ENCODE measurements around the gene AMER2. TPM values are rescaled to one million over a fixed set of nuclear protein-coding genes. Genes with fewer than 3 reads are reported as not detected.

AMER2 gene
- total RNA-seq, 2 donors from 2014 or later = 0.18 to 0.34 TPM

DNA sequence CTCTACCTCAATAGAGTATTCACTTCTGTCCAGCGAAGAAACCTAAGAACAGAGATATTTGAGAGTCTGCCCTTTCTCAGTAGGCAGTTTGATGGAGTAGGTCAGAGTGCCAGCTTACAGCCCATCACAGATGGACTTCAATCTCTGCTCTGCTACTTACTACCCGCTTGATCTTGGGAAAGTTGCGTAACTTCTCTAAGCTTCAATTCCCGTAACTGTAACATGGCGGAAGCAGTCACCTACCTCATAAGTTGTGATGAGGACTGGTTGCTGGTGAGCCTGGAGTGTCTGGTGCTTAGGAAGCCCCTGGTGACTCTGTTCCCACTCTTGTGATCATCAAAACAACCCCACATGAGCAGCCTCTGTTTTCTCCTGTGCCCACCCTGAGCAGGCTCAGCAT lies 31.0 kb downstream of the AMER2 start:
- 79% methylated on average over 5 of the region's 5 CpGs for WGBS

DNA sequence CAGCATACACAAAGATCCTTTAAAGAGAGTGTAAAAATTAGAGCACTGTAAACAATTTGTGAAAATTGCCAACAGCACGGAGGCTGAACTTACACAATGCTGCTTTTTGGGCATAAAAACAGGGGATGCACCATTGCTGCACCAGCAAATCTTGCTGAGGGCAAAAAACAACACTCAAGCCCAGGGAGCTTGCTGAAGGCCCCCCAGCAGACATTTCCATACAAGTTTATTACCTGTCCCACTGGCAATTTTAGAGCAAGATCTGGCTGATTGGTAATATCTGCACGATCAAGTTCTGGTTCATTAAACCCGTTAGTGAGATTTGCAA lies 34.3 kb downstream of the AMER2 start:
- TF ChIP-seq POLR2AphosphoS5 (IDR thresholded peaks at IDR 0.05) = no peak
- intact Hi-C loops (cut with DNase I) = no loop called here
- WGBS = 59% methylated on average over 3 of the region's 3 CpGs
- H3K9me3 ChIP-seq = no peaks in the 10 kb centered on the region
- no peak for DNase-seq (ENCODE audit: low spot score)
- no peak overlapping the region for H3K4me3 ChIP-seq
- H3K27ac ChIP-seq = no peak overlapping the region
- no peaks in the 10 kb centered on the region for H3K36me3 ChIP-seq
- no peaks in the 10 kb centered on the region for H3K4me1 ChIP-seq (replicated peaks)
- no peaks in the 10 kb centered on the region for H3K27me3 ChIP-seq (replicated peaks; ENCODE audit: insufficient read depth)

More for the DNA sequence above, 31.0 kb downstream of the AMER2 start:
- Histone ChIP-seq H3K4me1 (replicated peaks) (no peaks in the 10 kb centered on the region), H3K36me3 (no peaks in the 10 kb centered on the region), H3K27ac (no peak overlapping the region), H3K9me3 (no peaks in the 10 kb centered on the region), H3K4me3 (no peak overlapping the region), H3K27me3 (replicated peaks; ENCODE audit: insufficient read depth) (no peaks in the 10 kb centered on the region)
- DNase-seq (ENCODE audit: low spot score) = no peak
- TF ChIP-seq POLR2AphosphoS5 (IDR thresholded peaks at IDR 0.05) (no peak), POLR2A (IDR thresholded peaks at IDR 0.05) (no peak)
- TF ChIP-seq, protein P1, sequence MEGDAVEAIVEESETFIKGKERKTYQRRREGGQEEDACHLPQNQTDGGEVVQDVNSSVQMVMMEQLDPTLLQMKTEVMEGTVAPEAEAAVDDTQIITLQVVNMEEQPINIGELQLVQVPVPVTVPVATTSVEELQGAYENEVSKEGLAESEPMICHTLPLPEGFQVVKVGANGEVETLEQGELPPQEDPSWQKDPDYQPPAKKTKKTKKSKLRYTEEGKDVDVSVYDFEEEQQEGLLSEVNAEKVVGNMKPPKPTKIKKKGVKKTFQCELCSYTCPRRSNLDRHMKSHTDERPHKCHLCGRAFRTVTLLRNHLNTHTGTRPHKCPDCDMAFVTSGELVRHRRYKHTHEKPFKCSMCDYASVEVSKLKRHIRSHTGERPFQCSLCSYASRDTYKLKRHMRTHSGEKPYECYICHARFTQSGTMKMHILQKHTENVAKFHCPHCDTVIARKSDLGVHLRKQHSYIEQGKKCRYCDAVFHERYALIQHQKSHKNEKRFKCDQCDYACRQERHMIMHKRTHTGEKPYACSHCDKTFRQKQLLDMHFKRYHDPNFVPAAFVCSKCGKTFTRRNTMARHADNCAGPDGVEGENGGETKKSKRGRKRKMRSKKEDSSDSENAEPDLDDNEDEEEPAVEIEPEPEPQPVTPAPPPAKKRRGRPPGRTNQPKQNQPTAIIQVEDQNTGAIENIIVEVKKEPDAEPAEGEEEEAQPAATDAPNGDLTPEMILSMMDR (IDR thresholded peaks at IDR 0.05) = no peak
- intact Hi-C loops (cut with DNase I) = no loop called here

- no peaks in the 10 kb centered on the region for H3K4me1 ChIP-seq (replicated peaks)
- no peaks in the 10 kb centered on the region for H3K27me3 ChIP-seq (replicated peaks; ENCODE audit: insufficient read depth)
- no peaks in the 10 kb centered on the region for H3K9me3 ChIP-seq
- DNase-seq (ENCODE audit: low spot score) = no peak
- H3K4me3 ChIP-seq = no peak overlapping the region
- no peak overlapping the region for H3K27ac ChIP-seq
- TF ChIP-seq POLR2A (IDR thresholded peaks at IDR 0.05) = no peak
- TF ChIP-seq, protein P1 (IDR thresholded peaks at IDR 0.05) = no peak
- no peak for TF ChIP-seq POLR2AphosphoS5 (IDR thresholded peaks at IDR 0.05)
- intact Hi-C loops (cut with DNase I) = no loop called here
- WGBS = 31% methylated on average over 15 of the region's 15 CpGs
- H3K36me3 ChIP-seq = no peaks in the 10 kb centered on the region
These were observed 35.0 kb downstream of the AMER2 start for GRCh38 chr13:25136880-25137787.

DNA sequence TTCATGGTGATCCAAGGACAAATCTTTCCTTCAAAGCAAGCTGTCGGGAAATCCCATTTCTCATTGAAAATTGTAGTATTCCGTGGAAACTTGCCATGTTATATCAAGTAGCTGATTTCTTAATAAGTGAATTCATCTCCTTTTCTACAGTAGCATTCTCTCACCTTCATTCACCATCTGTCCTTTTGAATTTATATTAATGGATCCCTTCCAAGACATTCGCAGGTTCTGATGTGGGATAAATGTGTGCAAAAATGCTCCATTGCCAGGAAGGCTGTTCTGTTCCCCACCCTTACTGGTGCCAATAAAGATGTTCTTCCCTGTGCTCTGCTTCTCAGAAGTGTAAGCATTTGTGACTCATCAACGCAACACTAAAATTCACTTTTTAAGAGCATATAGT lies 36.2 kb downstream of the AMER2 start:
- no peaks in the 10 kb centered on the region for H3K9me3 ChIP-seq
- no peaks in the 10 kb centered on the region for H3K4me1 ChIP-seq (replicated peaks)
- H3K27ac ChIP-seq = no peak overlapping the region
- no peak overlapping the region for H3K4me3 ChIP-seq
- WGBS = 74% methylated on average over 4 of the region's 4 CpGs
- intact Hi-C loops (cut with DNase I) = no loop called here
- DNase-seq (ENCODE audit: low spot score) = no peak
- no peak for TF ChIP-seq POLR2AphosphoS5 (IDR thresholded peaks at IDR 0.05)
- no peak for TF ChIP-seq POLR2A (IDR thresholded peaks at IDR 0.05)
- TF ChIP-seq, protein P1 (IDR thresholded peaks at IDR 0.05) = no peak
- H3K27me3 ChIP-seq (replicated peaks; ENCODE audit: insufficient read depth) = no peaks in the 10 kb centered on the region
- H3K36me3 ChIP-seq = no peaks in the 10 kb centered on the region

DNA sequence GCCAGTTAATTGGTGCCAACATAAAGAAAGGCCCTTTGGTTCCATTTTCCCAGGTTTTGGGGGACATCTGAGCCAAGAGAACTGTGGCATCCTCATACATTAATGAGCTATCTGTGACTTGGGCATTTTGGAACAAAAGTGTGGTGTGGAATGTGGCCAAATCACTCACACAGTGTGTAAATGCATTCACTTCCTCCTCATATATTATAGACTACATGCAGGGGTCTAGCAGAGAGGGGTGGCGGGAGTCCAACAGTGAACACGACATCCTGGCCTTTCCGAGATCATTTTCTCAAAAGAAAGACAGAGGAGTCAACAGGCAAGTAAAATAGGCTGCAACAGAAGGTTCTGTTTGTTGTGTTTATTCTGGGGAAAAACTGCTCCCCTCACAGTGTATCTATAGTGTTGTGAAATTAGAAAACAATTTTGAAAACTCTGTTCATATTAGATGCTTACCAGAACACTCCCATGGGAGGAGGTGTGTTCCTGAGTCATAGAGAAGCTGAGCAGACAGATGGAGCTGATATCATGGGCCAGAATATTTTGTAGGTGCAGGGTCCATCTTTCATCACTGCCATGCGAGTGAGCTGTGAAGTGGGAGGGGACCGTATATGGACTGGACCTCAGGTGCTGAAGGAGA lies 39.2 kb downstream of the AMER2 start:
- Histone ChIP-seq H3K4me1 (replicated peaks) (no peaks in the 10 kb centered on the region), H3K27ac (no peak overlapping the region), H3K9me3 (no peaks in the 10 kb centered on the region), H3K4me3 (no peak overlapping the region), H3K27me3 (replicated peaks; ENCODE audit: insufficient read depth) (no peaks in the 10 kb centered on the region), H3K36me3 (no peaks in the 10 kb centered on the region)
- 59% methylated on average over 5 of the region's 5 CpGs for WGBS
- no peak for DNase-seq (ENCODE audit: low spot score)
- TF ChIP-seq, protein P1 (IDR thresholded peaks at IDR 0.05) = no peak
- TF ChIP-seq POLR2A (IDR thresholded peaks at IDR 0.05) (no peak), POLR2AphosphoS5 (IDR thresholded peaks at IDR 0.05) (no peak)
- intact Hi-C loops (cut with DNase I) = no loop called here
